ENCODE results near the gene BCL11A. TPM values are rescaled to one million over a fixed set of nuclear protein-coding genes. Genes with fewer than 3 reads are reported as not detected.

Gene BCL11A
- total and polyA plus RNA-seq, 2 experiments from 2014 or later, result 3.5 to 8.9 TPM

DNA sequence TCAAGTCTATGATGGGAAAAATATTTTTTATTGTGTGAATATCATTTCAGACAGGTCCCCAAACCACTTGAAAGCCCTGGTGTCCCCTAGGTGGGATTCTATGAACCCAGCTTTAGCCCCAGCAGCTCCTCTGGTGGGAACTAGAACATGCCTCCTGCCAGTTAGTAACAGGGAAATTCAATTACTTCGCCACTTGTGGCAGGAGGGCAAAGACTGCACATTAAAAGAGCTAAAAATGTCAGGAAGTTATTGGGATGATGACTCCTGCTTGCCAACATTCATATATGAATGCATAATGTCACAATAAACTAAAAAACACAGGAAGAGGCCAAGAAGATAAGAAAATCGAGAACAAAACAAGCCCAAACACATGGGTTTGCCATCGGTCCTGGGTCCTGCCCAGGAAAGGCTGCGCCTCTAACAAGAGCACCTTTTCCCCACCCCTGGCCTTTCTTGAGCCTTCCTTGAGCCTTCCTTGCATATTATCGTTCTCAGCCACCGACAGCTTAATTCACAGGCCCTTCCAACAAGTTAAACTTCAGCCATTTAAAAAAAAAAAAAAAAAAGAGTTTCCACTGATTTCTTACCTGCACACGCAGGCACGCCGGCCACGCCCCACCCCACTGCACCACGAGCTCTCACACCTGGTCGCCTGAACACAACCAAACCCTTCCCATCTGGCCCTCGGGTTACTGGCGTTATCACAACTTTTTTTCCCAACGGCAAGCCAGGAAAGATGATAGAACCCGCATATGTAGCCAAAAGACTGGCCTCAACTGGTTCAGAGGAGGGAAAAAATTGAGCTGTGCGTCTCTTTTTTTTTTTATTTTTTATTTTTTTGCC lies 23.4 kb downstream of the BCL11A start:
- peaks cover 22% of the 10 kb centered on the region for H3K4me1 ChIP-seq (ENCODE audit: insufficient read depth)
- H2AFZ ChIP-seq, result no peak overlapping the region
- no peak overlapping the region for H3K9ac ChIP-seq
- no peak for DNase-seq
- H3K4me2 ChIP-seq (ENCODE audit: unreplicated experiment), result no peak overlapping the region
- H3F3A ChIP-seq (ENCODE audit: insufficient read depth), result peaks cover 15% of the 10 kb centered on the region
- H3K27me3 ChIP-seq (replicated peaks; ENCODE audit: insufficient read depth), result no peaks in the 10 kb centered on the region
- H3K36me3 ChIP-seq (ENCODE audit: low read depth), result no peaks in the 10 kb centered on the region
- H3K27ac ChIP-seq, result no peak overlapping the region
- H4K20me1 ChIP-seq (ENCODE audit: insufficient read depth), result no peaks in the 10 kb centered on the region
- no peaks in the 10 kb centered on the region for H3K9me3 ChIP-seq (ENCODE audit: low read depth)
- no peaks in the 10 kb centered on the region for H3K79me2 ChIP-seq (ENCODE audit: insufficient read depth)
- H3K4me3 ChIP-seq, result no peak overlapping the region
- in situ Hi-C loops (cut with MboI), result no loop called here
- H3K9me2 ChIP-seq (ENCODE audit: insufficient read depth), result no peaks in the 10 kb centered on the region
- WGBS, 2 experiments (ENCODE audit: low coverage in 1 of 2, low lambda C conversion rate in 2 of 2, missing lambda C conversion rate in 2 of 2), result 62% methylated on average over 17 of the region's 17 CpGs
- TF ChIP-seq EZH2 (IDR thresholded peaks at IDR 0.05; ENCODE audit: insufficient read depth, poor library complexity, severe bottlenecking), result no peak
- no peak for TF ChIP-seq EZH2phosphoT487 (IDR thresholded peaks at IDR 0.05; ENCODE audit: insufficient read depth, low read depth)

DNA sequence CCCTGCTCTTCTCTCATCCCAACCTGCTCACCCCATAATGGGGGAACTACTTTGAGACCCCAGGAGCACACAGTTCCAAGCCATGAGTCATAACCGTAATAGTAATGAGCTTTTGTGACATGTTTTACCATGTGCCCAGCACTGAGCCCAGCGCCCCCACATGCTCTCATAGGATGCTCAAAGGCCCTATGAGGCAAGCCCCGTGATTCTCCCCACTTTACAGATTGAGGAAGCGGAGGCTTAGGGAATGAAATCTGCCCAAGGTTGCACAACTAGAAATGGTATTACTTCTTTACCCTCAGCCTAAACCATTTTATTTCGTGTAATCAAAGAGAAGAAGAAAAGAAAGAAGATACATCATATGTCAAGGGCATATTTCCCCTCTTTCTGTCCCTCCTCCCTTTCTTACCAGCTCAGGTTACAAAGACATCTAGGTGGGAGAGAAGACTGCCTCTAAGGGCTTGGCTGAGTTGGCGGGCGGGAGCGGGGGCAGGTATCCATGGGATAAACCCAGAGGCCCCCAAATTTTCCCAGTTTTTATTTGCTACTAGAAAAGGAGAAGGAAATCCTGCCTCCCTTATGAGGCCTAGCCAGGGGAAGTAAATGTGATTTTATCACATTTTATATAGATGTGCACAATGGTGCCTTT lies 24.2 kb downstream of the BCL11A start:
- TF ChIP-seq EZH2phosphoT487 (IDR thresholded peaks at IDR 0.05; ENCODE audit: insufficient read depth, low read depth) (no peak), EZH2 (IDR thresholded peaks at IDR 0.05; ENCODE audit: insufficient read depth, poor library complexity, severe bottlenecking) (no peak)
- no peak for DNase-seq
- Histone ChIP-seq H3K9me3 (ENCODE audit: low read depth) (no peaks in the 10 kb centered on the region), H2AFZ (no peak overlapping the region), H3K79me2 (ENCODE audit: insufficient read depth) (no peaks in the 10 kb centered on the region), H3K36me3 (ENCODE audit: low read depth) (no peaks in the 10 kb centered on the region), H3F3A (ENCODE audit: insufficient read depth) (peaks cover 15% of the 10 kb centered on the region), H4K20me1 (ENCODE audit: insufficient read depth) (no peaks in the 10 kb centered on the region), H3K9ac (no peak overlapping the region), H3K9me2 (ENCODE audit: insufficient read depth) (no peaks in the 10 kb centered on the region), H3K4me2 (ENCODE audit: unreplicated experiment) (no peak overlapping the region), H3K27me3 (replicated peaks; ENCODE audit: insufficient read depth) (no peaks in the 10 kb centered on the region), H3K4me1 (ENCODE audit: insufficient read depth) (peaks cover 22% of the 10 kb centered on the region), H3K27ac (no peak overlapping the region), H3K4me3 (no peak overlapping the region)
- WGBS, 2 experiments (ENCODE audit: low coverage in 1 of 2, low lambda C conversion rate in 2 of 2, missing lambda C conversion rate in 2 of 2), result 91 to 93% methylated on average over 8 of the region's 8 CpGs
- in situ Hi-C loops (cut with MboI), result no loop called here

GRCh38 chr2:60528281-60529020 lies 25.0 kb downstream of the BCL11A start:
- TF ChIP-seq EZH2phosphoT487 (IDR thresholded peaks at IDR 0.05; ENCODE audit: insufficient read depth, low read depth) (no peak), EZH2 (IDR thresholded peaks at IDR 0.05; ENCODE audit: insufficient read depth, poor library complexity, severe bottlenecking) (no peak)
- no peaks in the 10 kb centered on the region for H3K79me2 ChIP-seq (ENCODE audit: insufficient read depth)
- H3K36me3 ChIP-seq (ENCODE audit: low read depth), result no peaks in the 10 kb centered on the region
- H4K20me1 ChIP-seq (ENCODE audit: insufficient read depth), result no peaks in the 10 kb centered on the region
- in situ Hi-C loops (cut with MboI), result no loop called here
- peaks cover 15% of the 10 kb centered on the region for H3K4me1 ChIP-seq (ENCODE audit: insufficient read depth)
- H3K4me2 ChIP-seq (ENCODE audit: unreplicated experiment), result no peak overlapping the region
- H3F3A ChIP-seq (ENCODE audit: insufficient read depth), result peaks cover 15% of the 10 kb centered on the region
- no peak overlapping the region for H3K4me3 ChIP-seq
- H3K9ac ChIP-seq, result no peak overlapping the region
- H3K9me2 ChIP-seq (ENCODE audit: insufficient read depth), result no peaks in the 10 kb centered on the region
- 73 to 78% methylated on average over 9 of the region's 9 CpGs for WGBS, 2 experiments (ENCODE audit: low coverage in 1 of 2, low lambda C conversion rate in 2 of 2, missing lambda C conversion rate in 2 of 2)
- H3K27ac ChIP-seq, result no peak overlapping the region
- no peak for DNase-seq
- H2AFZ ChIP-seq, result no peak overlapping the region
- no peaks in the 10 kb centered on the region for H3K27me3 ChIP-seq (replicated peaks; ENCODE audit: insufficient read depth)
- H3K9me3 ChIP-seq (ENCODE audit: low read depth), result no peaks in the 10 kb centered on the region

DNA sequence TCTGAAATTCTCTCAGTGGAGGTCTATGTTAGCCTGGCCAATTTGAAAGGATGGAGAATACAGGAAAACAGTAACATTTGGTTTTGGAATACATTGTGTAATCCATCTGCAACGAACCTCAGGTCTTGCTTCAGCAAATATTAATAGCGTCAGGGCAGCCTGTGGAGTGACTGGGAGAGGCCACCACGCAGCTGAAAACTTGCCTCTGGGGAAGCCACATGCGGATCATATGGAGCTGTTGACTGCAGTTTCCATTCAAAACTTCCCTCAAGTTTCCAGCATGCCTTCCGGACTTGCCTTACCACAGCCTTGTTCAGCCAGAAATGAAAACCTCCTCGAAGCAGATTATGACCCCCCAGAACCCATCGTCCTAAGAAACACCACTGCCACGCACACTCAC lies 25.7 kb downstream of the BCL11A start:
- in situ Hi-C loops (cut with MboI), result no loop called here
- H3K4me2 ChIP-seq (ENCODE audit: unreplicated experiment), result no peak overlapping the region
- H3K4me3 ChIP-seq, result no peak overlapping the region

More for the DNA sequence above, 25.7 kb downstream of the BCL11A start:
- Histone ChIP-seq H3K79me2 (ENCODE audit: insufficient read depth) (no peaks in the 10 kb centered on the region), H3F3A (ENCODE audit: insufficient read depth) (peaks cover 8% of the 10 kb centered on the region), H3K9me3 (ENCODE audit: low read depth) (no peaks in the 10 kb centered on the region), H3K4me1 (ENCODE audit: insufficient read depth) (peaks cover 8% of the 10 kb centered on the region), H3K9ac (no peak overlapping the region), H4K20me1 (ENCODE audit: insufficient read depth) (no peaks in the 10 kb centered on the region), H3K9me2 (ENCODE audit: insufficient read depth) (no peaks in the 10 kb centered on the region), H3K27ac (no peak overlapping the region), H3K27me3 (replicated peaks; ENCODE audit: insufficient read depth) (no peaks in the 10 kb centered on the region), H3K36me3 (ENCODE audit: low read depth) (no peaks in the 10 kb centered on the region), H2AFZ (no peak overlapping the region)
- 86% methylated on average over 8 of the region's 8 CpGs for WGBS, 2 experiments (ENCODE audit: low coverage in 1 of 2, low lambda C conversion rate in 2 of 2, missing lambda C conversion rate in 2 of 2)
- no peak for TF ChIP-seq EZH2 (IDR thresholded peaks at IDR 0.05; ENCODE audit: insufficient read depth, poor library complexity, severe bottlenecking)
- no peak for TF ChIP-seq EZH2phosphoT487 (IDR thresholded peaks at IDR 0.05; ENCODE audit: insufficient read depth, low read depth)
- DNase-seq, result no peak

Data from GM23248 (cell line).